ENCODE data around the gene COG4.

DNA sequence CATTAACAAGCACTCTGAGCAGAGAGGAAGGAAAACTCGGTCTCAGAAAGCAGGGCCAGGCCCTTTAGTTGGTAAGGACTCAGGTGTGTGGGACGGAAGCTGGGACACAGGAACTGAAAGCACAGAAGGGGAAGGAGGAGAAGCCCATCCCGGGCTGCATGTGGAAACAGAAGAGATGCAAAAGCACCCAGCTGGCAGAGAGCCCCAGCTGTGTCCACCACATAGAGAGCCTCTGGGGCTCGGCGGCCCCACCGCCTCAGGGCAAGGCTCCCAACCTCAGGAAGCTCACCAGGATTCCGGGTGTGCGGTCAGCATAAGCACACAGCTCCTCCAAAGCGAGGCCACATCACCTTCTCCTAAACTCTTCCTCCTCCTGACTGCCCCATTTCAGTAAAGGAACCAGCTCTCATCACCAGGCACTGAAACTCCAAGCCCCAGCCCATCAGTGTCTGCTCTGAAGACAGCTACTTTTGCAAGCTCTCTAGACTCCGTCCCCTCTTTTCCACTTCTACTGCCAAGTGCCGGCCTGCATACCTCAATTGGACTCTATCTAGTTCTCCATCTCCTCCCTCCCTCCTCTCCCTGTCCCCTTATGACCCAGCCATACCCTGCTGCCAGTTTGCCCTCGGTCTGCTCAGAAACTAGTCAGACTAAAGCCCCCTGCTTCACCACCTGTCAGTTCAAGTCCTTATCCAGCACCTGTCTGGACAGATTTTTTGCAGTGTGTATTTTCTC lies 90.5 kb downstream of the COG4 start:
- peak; percentile 46 for TF ChIP-seq POLR2A (IDR thresholded peaks at IDR 0.05; ENCODE audit: low read depth, low read length)
- TF ChIP-seq TAF1 (IDR thresholded peaks at IDR 0.05; ENCODE audit: low read depth, low read length), result no peak
- TF ChIP-seq POLR2AphosphoS5 (IDR thresholded peaks at IDR 0.05; ENCODE audit: low read depth, low read length), result no peak
